Measurements from ENCODE around the gene NPPA.

Gene NPPA

DNA sequence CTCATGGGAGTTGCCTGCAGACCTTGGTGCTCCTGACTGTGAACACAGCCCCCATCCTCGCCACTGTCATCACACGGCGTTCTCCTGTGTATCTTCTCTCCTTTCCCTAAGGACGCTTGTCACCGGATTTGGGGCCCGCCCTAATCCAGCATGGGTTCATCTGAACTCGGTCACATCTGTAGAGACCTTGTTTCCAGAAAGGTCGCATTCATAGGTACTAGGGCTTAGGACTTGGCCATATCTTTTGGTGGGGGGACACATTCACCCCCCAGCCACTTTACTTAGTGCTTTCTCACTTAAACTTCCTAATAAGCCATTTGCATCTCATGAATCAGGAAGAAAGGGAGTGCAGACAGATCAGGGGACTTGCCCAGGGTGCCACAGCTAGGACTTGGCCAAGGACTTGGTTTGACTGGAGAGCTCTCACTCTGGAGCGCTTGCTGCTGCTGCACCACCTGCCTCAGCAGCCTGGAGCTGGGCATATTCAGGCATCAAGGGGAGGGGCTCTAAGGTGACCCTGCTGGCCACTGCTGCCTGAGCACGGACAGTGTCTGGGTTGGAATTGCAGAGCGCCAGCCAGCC, 9.7 kb downstream of the NPPA start:
- TF ChIP-seq CTCF (IDR thresholded peaks at IDR 0.05; ENCODE audit: low read depth, low read length) = no peak
- H3K4me3 ChIP-seq (replicated peaks in 1 of 2; ENCODE audit: low read depth in 2 of 2, low read length in 2 of 2) = no peak overlapping the region
- DNase-seq (ENCODE audit: low read depth in 2 of 2) = no peak

DNA sequence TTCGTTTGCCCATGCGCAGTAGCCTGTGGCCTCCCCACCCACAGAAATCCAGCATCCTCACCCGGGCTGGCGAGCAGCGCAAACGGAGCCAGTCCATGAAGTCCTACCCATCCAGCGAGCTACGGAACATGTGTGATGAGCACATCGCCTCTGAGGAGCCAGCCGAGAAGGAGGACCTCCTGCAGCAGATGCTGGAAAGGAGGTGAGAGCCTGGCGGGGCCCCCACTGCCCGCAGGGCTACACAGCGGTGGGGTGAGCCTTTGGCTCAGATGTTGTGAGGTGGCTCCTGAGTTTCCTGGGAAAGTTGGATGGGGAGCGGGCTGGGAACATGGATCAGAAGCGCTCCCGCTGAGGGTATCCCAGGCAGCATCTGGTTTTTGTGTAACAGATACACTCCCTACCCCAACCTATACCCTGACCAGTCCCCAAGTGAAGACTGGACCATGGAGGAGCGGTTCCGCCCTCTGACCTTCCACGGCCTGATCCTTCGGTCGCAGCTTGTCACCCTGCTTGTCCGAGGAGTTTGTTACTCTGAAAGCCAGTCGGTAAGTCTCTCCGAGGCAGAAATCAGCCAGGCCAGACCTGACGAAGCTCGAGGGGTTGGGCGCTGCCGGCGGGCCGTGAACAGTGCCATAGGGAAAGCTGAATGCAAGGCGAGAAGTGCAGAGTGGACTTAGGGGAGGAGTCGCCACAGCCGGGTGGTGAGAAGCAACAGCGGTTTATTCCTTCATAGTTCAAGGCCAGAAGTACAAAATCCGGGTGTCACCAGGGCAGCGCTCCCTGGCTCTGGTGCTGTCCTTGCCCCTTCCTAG, 10.4 kb downstream of the NPPA start:
- DNase-seq (ENCODE audit: low read depth in 2 of 2) = no peak
- H3K4me3 ChIP-seq (replicated peaks in 1 of 2; ENCODE audit: low read depth in 2 of 2, low read length in 2 of 2) = no peak overlapping the region
- TF ChIP-seq CTCF (IDR thresholded peaks at IDR 0.05; ENCODE audit: low read depth, low read length) = no peak

DNA sequence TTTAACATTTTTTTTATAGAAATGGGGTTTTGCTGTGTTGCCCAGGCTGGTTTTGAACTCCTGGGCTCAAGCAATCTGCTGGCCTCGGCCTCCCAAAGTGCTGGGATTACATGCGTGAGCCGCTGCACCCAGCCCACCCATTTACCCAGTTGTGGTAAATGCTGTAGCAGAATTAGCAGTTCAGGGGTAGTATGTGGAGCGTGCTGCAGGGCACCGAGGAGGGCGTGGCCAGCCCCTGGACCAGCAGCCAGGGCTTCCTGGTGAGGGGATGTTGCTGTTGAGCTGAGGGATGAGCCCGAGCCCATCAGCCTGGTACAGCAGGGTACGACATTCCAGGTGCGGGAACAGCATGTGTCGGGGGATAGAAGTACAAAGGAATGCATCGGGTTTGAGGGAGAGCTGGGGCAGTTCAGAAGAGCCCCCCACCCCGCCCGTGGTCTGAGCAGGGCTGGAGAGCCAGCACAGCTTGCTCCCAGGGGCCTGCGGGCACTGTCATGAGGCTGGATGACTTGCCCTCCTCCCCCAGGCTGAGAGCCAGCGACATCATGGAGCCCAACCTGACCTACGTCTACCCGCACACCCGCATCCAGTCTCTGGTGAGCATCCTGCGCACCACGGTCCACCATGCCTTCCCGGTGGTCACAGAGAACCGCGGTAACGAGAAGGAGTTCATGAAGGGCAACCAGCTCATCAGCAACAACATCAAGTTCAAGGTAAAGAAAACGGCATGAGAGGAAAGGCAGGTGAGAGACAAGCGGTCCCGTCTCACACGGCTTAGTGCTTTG, 11.9 kb downstream of the NPPA start:
- no peak overlapping the region for H3K4me3 ChIP-seq (replicated peaks in 1 of 2; ENCODE audit: low read depth in 2 of 2, low read length in 2 of 2)
- TF ChIP-seq CTCF (IDR thresholded peaks at IDR 0.05; ENCODE audit: low read depth, low read length) = no peak
- DNase-seq (ENCODE audit: low read depth in 2 of 2) = no peak

DNA sequence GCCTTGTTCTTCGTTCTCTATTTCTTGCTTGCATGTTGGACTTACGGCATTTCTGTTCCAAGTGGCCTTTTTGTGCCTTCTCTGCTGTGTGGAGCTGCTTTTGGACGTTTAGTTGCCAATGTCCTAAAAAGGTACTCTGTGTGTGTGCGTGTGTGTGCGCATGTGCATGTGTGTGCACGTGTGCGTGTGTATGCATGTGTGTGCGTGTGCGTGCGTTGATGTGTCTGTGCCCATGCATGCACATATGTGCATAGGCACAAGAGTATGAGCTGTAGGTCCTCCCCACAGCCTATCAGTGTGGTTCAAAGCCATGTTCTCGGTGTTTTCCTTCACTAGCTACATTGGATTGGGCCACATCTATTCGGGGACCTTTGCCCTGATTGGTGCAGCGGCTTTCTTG, 13.7 kb downstream of the NPPA start:
- no peak overlapping the region for H3K4me3 ChIP-seq (replicated peaks in 1 of 2; ENCODE audit: low read depth in 2 of 2, low read length in 2 of 2)
- TF ChIP-seq CTCF (IDR thresholded peaks at IDR 0.05; ENCODE audit: low read depth, low read length) = no peak
- DNase-seq (ENCODE audit: low read depth in 2 of 2) = no peak

- H3K4me3 ChIP-seq (replicated peaks in 1 of 2; ENCODE audit: low read depth in 2 of 2, low read length in 2 of 2) = no peak overlapping the region
- no peak for DNase-seq (ENCODE audit: low read depth in 2 of 2)
- no peak for TF ChIP-seq CTCF (IDR thresholded peaks at IDR 0.05; ENCODE audit: low read depth, low read length)
Observed at GRCh38 chr1:11833497-11833896, 14.1 kb downstream of the NPPA start.

DNA sequence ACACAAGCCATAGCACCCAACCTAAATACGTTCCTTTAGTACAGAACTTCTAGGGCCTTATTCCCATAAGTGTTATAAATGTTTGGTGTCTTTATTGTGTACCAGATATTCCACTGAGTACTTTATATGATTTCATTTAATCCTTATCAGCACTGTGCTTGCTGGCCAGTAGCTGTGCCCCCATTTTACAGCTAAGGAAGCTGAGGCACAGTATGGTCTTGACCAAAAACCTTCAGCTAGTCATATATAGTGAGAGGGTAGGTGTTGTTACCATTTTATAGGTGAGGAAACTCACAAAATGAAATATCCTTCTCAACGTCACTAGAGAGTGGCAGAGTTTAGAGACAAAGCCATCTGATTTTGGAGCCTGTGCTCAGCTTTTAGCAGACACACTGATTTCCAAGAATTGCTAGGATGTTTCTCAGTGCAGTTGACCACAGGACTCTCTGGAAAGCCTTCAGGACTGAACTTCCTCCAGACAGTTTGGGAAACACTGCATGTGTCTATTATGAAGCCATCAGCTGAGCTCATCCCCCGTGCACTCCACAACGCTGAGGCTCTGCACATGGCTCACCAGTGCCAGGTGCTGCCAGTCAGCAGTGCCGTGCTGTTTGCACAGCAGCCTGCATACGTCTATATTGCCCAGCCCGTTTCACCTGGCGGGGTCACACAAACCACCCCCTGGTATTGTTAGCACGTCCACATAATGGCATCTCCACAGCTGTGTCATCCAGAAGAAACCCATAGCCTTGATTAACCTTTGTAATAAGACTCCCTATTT, 15.4 kb downstream of the NPPA start:
- no peak for TF ChIP-seq CTCF (IDR thresholded peaks at IDR 0.05; ENCODE audit: low read depth, low read length)
- no peak overlapping the region for H3K4me3 ChIP-seq (replicated peaks in 1 of 2; ENCODE audit: low read depth in 2 of 2, low read length in 2 of 2)
- DNase-seq (ENCODE audit: low read depth in 2 of 2) = no peak

All from cardiac fibroblast (primary cell).